GM19328 (cell line): ENCODE measurements around the gene DSCAML1.

ENCODE experiments used
- ATAC-seq: cut with Tn5 transposase; IDR thresholded peaks from one replicate; pipeline ENCODE4 v1.9.1; 2021; ENCODE audit warnings: mild to moderate bottlenecking, moderate library complexity; ENCODE audit not compliant: unreplicated experiment

DSCAML1 gene

GRCh38 chr11:117591316-117592039, 205.5 kb downstream of the DSCAML1 start:
- ATAC-seq, result no peak

DNA sequence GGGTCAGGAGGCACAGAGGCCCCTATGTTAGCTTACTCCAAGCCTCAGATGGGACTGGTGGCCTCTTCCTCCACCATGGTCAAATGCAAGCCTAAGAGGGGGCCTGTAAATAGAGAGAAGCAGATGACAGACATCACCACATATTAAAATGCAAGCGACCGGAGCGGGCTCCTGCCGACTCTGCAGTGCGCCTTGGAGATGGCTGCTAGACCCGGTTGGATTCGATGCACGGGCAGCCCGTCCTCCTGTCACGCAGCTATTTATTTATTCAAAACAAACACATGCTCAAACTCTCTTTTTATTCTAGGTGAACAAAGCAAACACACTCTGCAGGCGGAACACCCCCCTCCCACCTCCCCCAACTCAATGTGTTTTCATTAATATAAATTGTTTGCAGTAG, 208.0 kb downstream of the DSCAML1 start:
- no peak for ATAC-seq

DNA sequence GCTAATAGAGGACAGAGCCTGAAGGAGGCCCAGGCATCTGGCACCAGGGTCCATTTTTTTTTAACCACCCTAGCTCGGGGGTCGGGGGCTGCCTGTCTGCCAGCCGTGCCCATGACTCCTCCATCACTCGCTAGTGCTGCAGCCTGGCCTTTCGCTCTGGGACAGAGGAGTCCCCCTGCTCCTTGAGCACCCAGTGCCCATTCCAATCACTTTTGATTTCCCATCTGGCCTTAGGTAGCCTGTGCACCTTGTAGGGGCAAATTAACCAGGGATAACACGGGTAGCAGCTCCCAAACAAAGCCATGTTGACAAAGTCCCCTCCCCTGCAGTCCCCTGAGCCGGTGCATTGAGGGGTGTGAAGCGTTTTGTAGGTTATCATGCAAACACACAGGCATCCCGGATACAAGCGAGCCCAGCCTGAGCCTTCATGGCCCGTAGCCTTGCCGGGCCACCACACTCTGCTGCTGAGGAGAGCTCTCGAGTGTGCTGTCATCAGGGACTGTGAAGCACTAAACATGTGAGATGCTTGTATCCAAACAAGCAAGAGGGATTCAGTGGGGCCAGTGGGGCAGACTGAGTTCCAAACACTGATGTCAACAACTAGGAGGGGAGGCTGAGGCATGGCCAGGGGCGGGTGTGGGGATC, 208.7 kb downstream of the DSCAML1 start:
- ATAC-seq, result no peak

GRCh38 chr11:117587416-117587815, 209.6 kb downstream of the DSCAML1 start:
- no peak for ATAC-seq

- ATAC-seq, result no peak
Measured at GRCh38 chr11:117586392-117586791, 210.6 kb downstream of the DSCAML1 start.

DNA sequence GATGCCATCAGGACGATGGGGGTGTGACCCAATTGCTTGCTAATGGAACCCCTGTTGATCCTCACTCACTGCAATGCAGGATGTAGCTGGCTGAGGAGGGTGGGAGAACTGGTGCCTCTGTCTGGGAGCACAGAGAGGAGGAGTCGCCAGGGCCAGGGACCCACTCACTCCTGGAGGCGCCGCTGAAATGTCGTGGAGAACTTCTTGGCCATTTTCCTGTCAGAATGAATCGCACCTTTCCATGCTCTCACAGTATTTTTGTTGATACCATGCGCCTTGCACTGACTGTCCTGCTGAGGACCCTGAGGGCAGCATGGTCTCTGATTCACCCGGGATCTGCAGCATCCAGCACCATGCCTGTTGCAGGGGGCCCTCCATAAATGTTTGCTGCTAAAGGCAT, 211.4 kb downstream of the DSCAML1 start:
- no peak for ATAC-seq

DNA sequence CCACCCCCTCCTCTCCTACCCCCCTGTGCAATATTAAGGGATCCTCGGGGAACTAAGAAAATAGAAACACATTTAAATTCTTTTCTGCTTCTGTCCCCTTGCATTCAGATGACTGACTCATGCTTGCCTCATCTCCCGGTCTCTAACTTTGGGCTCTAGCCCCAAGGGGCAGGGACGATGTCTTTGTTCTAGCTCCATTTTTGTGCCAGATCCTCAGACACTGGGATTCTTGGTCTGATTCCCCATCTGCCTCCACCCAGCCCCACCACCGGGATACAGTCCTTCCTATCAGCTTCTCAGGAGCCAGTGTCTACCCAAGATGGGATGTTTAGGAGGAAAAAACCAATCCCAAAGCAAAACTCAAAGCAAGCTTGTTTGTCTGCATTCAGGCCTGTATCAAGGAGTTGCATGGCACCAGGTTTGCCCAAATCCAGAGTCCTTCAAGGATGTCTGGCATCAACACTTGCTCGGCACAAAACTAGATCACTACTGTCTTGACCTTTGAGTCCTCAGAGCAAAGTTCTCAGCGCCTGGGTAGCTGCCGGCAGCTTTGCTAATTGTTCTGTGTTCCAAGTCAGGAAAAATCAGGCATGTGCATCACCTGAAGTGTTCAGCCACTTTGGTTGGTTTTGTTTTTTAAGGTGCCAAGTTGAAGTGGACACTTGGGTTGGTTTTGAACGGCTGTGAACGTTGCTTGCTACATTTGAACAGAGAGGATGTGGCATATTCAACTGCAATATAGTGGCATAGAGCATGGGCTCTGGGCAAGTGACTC, 212.8 kb downstream of the DSCAML1 start:
- no peak for ATAC-seq

DNA sequence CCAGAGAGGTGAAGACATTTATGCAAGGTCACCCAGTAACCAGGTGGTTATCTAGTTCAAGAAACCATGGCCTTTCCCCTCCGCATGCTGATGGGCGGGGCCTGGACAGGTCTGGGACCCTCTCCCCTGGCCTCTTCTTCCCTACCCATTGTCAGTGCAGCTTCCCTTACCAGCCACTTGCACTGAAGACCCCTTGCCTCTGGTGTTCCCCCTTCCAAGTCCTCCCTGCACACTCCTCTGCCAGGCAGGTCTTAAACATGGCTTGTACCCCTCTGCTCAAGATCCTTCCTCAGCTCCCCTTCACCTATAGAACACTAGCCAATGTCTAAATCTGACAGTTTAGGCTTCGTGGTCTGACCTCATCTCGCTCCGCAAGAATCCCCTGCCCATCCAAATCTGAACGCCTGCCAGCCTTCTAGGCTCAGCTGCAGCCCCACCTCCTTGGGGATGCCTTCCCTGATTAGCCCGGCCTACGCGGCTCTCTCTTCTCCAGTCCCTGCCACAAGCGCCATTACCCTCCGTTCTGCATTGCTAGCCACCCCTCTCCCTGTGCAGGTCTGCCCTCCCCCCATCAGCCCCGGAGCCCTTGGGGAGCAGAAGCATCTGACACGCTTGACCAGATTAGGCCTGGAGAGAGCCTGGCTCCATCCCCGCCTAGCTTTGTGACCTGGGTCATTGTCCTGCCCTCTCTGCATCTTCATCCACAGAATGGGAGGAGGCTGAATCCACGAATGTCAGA, 213.8 kb downstream of the DSCAML1 start:
- no peak for ATAC-seq

GRCh38 chr11:117582433-117582832, 214.6 kb downstream of the DSCAML1 start:
- no peak for ATAC-seq

DNA sequence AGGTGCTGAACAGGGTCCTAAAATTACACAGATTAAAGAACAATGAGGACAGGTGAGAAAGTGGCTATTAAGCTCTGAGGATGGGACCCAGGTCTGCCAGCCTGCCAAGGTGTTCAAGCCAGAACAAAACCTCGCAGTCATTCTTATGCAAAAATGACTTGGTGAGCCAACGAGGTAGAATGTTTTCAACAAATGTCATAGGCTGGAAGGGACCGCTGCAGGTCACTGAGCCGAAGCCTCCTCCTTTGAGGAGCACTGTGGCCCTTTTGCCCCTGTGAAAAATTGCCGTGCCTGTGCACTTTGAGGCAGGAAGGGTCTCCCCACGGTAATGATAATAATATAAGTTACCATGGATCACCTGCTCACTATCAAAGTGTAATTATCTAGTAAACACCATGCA, 216.2 kb downstream of the DSCAML1 start:
- ATAC-seq, result no peak

GRCh38 chr11:117579161-117579560, 217.9 kb downstream of the DSCAML1 start:
- ATAC-seq, result no peak

DNA sequence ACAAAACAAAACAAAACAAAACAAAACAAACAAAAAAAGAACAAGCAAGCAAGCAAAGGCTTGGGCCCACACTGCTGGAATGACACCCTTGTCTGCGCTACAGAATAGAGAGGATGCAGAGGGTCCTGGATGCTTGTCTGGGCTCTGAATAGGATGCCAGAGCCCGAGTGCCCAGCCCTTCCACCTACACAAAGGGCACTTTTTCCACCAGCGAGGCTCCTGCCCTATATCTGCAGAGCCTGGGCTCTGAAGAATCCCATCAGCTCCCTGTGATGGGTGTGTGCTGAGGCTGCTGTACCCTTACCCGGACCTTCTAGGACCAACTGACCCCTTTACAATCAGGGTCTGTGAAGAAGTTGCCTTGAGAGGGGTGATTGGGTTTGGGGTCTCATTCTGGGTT, 221.2 kb downstream of the DSCAML1 start:
- no peak for ATAC-seq

- ATAC-seq, result no peak
Measured at GRCh38 chr11:117574551-117574950, 222.5 kb downstream of the DSCAML1 start.

DNA sequence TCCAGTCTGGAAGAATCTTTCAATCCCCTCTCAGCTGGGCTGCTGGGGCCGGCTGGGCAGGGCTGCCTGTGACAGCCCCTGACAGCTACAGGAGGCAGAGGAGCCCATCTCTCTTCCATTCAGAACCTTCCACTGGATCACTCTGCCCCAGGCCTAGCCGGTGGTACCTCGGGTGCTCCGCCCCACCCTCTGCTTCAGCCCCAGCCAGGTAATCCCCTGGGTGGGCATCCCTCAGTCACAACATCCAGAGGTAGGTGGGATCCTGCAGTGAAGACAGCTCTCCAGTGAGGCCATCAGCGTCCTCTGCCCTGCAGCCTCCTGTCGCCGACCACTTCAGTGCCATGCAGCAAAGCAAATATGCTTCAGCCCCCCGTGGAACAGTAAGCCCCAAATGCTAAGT, 223.7 kb downstream of the DSCAML1 start:
- ATAC-seq, result no peak

DNA sequence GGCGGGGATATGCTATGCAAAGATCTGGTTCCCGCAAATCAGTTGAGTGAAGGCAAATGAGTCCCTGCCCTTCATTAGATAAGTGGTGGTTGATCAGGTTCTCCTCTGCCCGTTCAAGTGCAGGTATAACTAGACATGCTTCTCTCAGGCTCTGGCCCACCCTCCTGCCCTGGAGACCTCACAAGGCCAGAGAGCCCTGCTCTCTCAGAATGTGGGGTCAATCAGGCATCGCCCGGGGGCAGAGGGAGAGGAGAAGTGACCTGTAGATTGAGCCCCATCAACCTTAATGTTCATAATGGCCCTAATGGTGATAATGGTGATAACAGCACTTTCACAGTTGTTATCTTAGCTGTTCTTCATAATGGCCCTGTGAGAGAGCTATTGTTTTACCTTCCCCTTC, 224.3 kb downstream of the DSCAML1 start:
- no peak for ATAC-seq

- no peak for ATAC-seq
Measured at GRCh38 chr11:117572129-117572528, 224.9 kb downstream of the DSCAML1 start.

DNA sequence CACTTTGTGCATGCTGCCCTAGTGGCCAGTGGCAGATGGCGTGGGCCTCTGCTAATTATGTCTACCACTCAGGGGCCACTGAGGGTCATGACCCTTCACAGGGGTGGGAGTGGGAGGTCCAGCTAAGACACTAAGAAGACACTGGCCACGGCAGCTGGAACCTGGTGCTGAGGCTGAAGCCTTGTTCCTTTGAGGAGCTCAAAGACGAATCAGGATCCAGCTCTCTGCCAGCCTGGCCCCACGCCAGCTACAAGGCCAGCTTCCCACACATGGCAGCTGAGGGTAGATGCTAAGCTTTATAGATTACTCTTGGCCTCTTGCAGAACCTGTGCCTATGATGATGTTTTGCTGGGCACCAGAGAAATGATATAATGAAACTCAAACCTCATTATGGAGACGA, 226.3 kb downstream of the DSCAML1 start:
- ATAC-seq, result no peak

- no peak for ATAC-seq
Measured at GRCh38 chr11:117569911-117570310, 227.1 kb downstream of the DSCAML1 start.

DNA sequence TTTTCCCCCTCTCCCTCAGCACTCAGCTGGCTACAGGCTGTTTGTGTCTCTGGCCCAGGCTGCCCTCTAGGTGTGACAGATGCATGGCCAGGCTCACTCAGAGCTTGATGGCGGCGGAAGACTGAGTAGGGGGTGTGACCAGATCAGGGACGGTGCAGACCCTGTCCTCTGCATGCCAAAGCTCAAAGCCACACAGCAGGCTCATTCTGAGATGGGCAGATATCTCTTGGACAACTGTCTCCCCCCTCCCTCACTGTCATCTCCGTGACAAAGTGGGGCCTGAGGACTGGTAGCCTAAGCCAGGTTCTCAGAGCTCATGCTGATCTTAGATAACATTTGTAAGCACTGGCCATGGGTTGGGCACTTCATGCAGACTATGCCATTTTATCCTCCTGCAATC, 231.3 kb downstream of the DSCAML1 start:
- ATAC-seq, result no peak

DNA sequence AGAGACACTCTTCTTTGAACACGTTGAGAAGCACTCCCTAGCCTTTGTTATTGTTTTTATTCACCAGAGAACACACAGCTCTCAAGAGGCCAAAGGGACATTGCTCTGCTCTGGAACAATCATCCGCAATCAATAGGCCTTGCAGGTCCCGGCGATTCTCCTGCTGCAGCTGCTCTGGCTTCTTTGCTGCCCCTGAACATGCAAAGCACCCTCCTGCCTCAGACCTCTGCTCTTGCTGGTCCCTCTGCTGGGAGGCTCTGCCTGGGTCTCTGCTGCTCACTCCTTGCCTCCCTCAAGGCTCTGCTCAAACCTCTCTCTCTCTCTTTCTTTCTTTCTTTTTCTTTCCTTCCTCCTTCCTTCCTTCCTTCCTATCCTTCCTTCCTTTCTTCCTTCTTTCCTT, 232.7 kb downstream of the DSCAML1 start:
- no peak for ATAC-seq

DNA sequence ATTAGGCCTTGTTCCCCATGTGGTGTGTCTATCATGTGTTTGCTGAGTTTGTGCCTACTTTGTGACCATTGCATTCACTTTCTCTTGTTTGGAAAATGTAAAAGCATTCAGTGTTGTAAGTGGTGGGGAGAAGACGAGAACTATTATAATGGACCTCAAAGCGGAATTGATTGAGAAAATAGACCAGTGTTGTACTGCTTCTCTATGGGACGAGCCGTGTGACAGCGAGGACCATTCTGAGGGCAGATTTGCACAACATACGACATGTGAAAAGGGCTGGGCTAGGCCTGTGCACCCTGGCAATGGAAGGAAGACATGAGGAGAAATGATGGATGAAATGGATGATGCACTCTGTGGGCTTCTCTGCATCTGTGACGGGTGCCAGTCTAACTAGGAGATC, 233.5 kb downstream of the DSCAML1 start:
- no peak for ATAC-seq
